GM12878 (cell line): ENCODE results near the gene GOLGA6B. TPM values are rescaled to one million over a fixed set of nuclear protein-coding genes. Genes with fewer than 3 reads are reported as not detected.

Experiments used
- ATAC-seq: fragments of 200-7000 bp; cut with Tn5 transposase; 3 replicates; pipeline ENCODE4 v1.9.1; 2020; ENCODE audit warnings: mild to moderate bottlenecking, moderate library complexity
- BruUV-seq: library from RNA; stranded (reverse); fragments of 400-500 nt; replicated peaks from 2 replicates; lab custom pipeline; 2021; lab: Mats Ljungman, UMichigan
- CTCF ChIA-PET: fragments of 300-600 bp; sonication (Branson Sonifier 250); formaldehyde crosslinking; extraction: SDS; loops from one replicate; lab custom pipeline; 2021; ENCODE audit warnings: inconsistent platforms; lab: Yijun Ruan, JAX
- POLR2A ChIA-PET: fragments of 350-600 bp; formaldehyde crosslinking; extraction: SDS; loops from one replicate; lab custom pipeline; 2021; ENCODE audit warnings: inconsistent platforms; lab: Charles Lee
- RAD21 ChIA-PET: fragments of 300-600 bp; sonication (Branson Sonifier 250); formaldehyde crosslinking; loops from one replicate; lab custom pipeline; 2023; ENCODE audit warnings: antibody characterized with exemption; ENCODE audit not compliant: unreplicated experiment; lab: Charles Lee
- SMC1A ChIA-PET: fragments of 300-600 bp; sonication (Branson Sonifier 250); formaldehyde crosslinking; loops from one replicate; lab custom pipeline; 2023; ENCODE audit not compliant: unreplicated experiment, uncharacterized antibody; lab: Charles Lee
- DNase-seq: peaks from one replicate; pipeline ENCODE4 v3.0.0-alpha.2; 2011; ENCODE audit warnings: low read depth, low spot score
- FAIRE-seq: peaks from 3 replicates; lab custom pipeline; 2011; peaks lifted over from hg19 to GRCh38; lab: Jason Lieb, UNC
- H2AFZ ChIP-seq: 2 replicates; pipeline ENCODE4 v1.6.0; 2011; ENCODE audit warnings: low read depth, low read length, control low read depth; ENCODE audit not compliant: control insufficient read depth
- H3K27ac ChIP-seq: 2 replicates; pipeline ENCODE4 v1.5.1; 2011; ENCODE audit warnings: control low read depth; ENCODE audit not compliant: control insufficient read depth, insufficient read depth
- H3K27me3 ChIP-seq, 2 experiments: replicated peaks in 1 of 2; 2 replicates each; pipeline versions ENCODE4 v1.6.0 to v1.6.1; 2011; ENCODE audit warnings: low read length in 1 of 2; ENCODE audit not compliant: control insufficient read depth in 2 of 2, insufficient read depth in 2 of 2
- H3K36me3 ChIP-seq, 2 experiments: 2 replicates each; pipeline ENCODE4 v1.5.1; 2011; ENCODE audit warnings: low read length in 1 of 2; ENCODE audit not compliant: control insufficient read depth in 2 of 2, insufficient read depth in 2 of 2
- H3K4me1 ChIP-seq: 2 replicates; pipeline ENCODE4 v1.6.1; 2011; ENCODE audit warnings: mild to moderate bottlenecking, low read length, moderate library complexity, mixed read lengths; ENCODE audit not compliant: control insufficient read depth, insufficient read depth
- H3K4me2 ChIP-seq: 2 replicates; pipeline ENCODE4 v1.6.0; 2011; ENCODE audit warnings: control low read depth; ENCODE audit not compliant: control insufficient read depth, insufficient read depth
- H3K4me3 ChIP-seq: fragments of 200-600 bp; sonication (generic); 2 replicates; pipeline ENCODE4 v1.5.1; 2016
- H3K79me2 ChIP-seq: 2 replicates; pipeline ENCODE4 v1.6.0; 2011; ENCODE audit warnings: low read length; ENCODE audit not compliant: control insufficient read depth, insufficient read depth
- H3K9ac ChIP-seq: 2 replicates; pipeline ENCODE4 v1.8.0; 2011; ENCODE audit warnings: low read length, control low read depth, mixed read lengths; ENCODE audit not compliant: control insufficient read depth, insufficient read depth
- H3K9me3 ChIP-seq: replicated peaks from 3 replicates; pipeline ENCODE4 v1.5.1; 2011; ENCODE audit warnings: mild to moderate bottlenecking, low read length; ENCODE audit not compliant: control insufficient read depth, insufficient read depth
- H4K20me1 ChIP-seq: 2 replicates; pipeline ENCODE4 v1.6.0; 2011; ENCODE audit not compliant: control insufficient read depth, insufficient read depth
- E2F8 ChIP-seq: fragments of 450-650 bp; IDR thresholded peaks from 2 replicates; pipeline ENCODE4 v1.6.1; 2018; ENCODE audit warnings: mild to moderate bottlenecking, low read depth, moderate library complexity; ENCODE audit not compliant: partially characterized antibody
- IKZF2 ChIP-seq, 2 experiments: fragments of 450-650 bp; IDR thresholded peaks; 2 replicates each; pipeline ENCODE4 v1.6.1; 2017; ENCODE audit warnings: mild to moderate bottlenecking in 2 of 2, moderate library complexity in 2 of 2
- MEF2A ChIP-seq: IDR thresholded peaks from 2 replicates; pipeline ENCODE4 v1.6.1; 2011; ENCODE audit warnings: low read depth, mild to moderate bottlenecking, low read length, moderate library complexity; ENCODE audit not compliant: insufficient read depth
- MTA2 ChIP-seq: fragments of 450-650 bp; IDR thresholded peaks from 2 replicates; pipeline ENCODE4 v1.6.1; 2016; ENCODE audit warnings: low read depth, mild to moderate bottlenecking, moderate library complexity
- PAX5 ChIP-seq: IDR thresholded peaks from 2 replicates; pipeline ENCODE4 v1.6.1; 2011; ENCODE audit warnings: low read depth, low read length, borderline replicate concordance
- REST ChIP-seq: IDR thresholded peaks from 2 replicates; pipeline ENCODE4 v1.6.1; 2012; ENCODE audit warnings: mild to moderate bottlenecking, low read depth, low read length
- RFX5 ChIP-seq: IDR thresholded peaks from 2 replicates; pipeline ENCODE4 v1.6.1; 2011; ENCODE audit warnings: low read depth, low read length, improper control_type of control experiment
- SREBF2 ChIP-seq: IDR thresholded peaks from 2 replicates; pipeline ENCODE4 v1.6.1; 2012; ENCODE audit warnings: mild to moderate bottlenecking, low read length
- WGBS: methylation state at CpG from one replicate; pipeline ENCODE4 v1.1.6; 2016; ENCODE audit warnings: low lambda C conversion rate; ENCODE audit not compliant: insufficient replicate concordance, insufficient coverage; ENCODE audit errors: missing lambda C conversion rate; 5-methylcytosine and 5-hydroxymethylcytosine counted together
- in situ Hi-C: fragments of 300-500 bp; cut with MboI; formaldehyde crosslinking; loops from 9 replicates; pipeline ENCODE4 v1.14.3; 2018; ENCODE audit warnings: mixed read lengths
- intact Hi-C: fragments of 100-400 bp; cut with micrococcal nuclease; formaldehyde crosslinking; loops from one replicate; pipeline ENCODE4 v1.14.2; 2022; ENCODE audit not compliant: unreplicated experiment
- polyA plus RNA-seq, 11 experiments: library from polyadenylated mRNA; depleted of rRNA in 4 of 11; unstranded in 6 of 11; stranded (reverse) in 5 of 11; fragments of >200 nt; fragmentation: Nextera tagmentation in 4 of 11; fragmentation: Illumina TruSeq in 1 of 11; extraction: Ambion mirVana in 4 of 11; extraction: Trizol in 1 of 11; gene quantifications; 1 replicate in 1 of 11; 2 replicates in 10 of 11; pipeline versions ENCODE4 v1.2.1 to v1.2.3, GENCODE V29; 2011 to 2016; ENCODE audit warnings: inconsistent platforms in 2 of 11, missing spikeins in 2 of 11, low read depth in 1 of 11
- total RNA-seq, 4 experiments: library from RNA; depleted of rRNA in 3 of 4; stranded (reverse); fragments of >200 nt in 3 of 4; fragmentation: Illumina TruSeq in 1 of 4; extraction: Trizol in 1 of 4; gene quantifications; 2 replicates each; pipeline versions ENCODE4 v1.2.1 to v1.2.3, GENCODE V29; 2013 to 2021

GOLGA6B gene
- total and polyA plus RNA-seq, 10 of the 15 experiments (the other 5 are each of a cell fraction or from before 2014, with no cell fraction given), result not detected

GRCh38 chr15:72690938-72691337 lies 36.4 kb downstream of the GOLGA6B start:
- ChIA-PET RAD21 (no interaction called here), CTCF (interaction anchor here (1.4 kb wide), 1 partner anchor 17 kb away, joined by 3 read pairs; no protein-coding TSS in a partner anchor), SMC1A (no interaction called here), POLR2A (no interaction called here)
- ATAC-seq (no peak), DNase-seq (no peak)
- no peak overlapping the region for H3K9ac ChIP-seq
- no peaks in the 10 kb centered on the region for H3K4me1 ChIP-seq
- no peaks in the 10 kb centered on the region for H4K20me1 ChIP-seq
- no peaks in the 10 kb centered on the region for H3K36me3 ChIP-seq
- no peak overlapping the region for H2AFZ ChIP-seq
- H3K9me3 ChIP-seq, result no peaks in the 10 kb centered on the region
- in situ Hi-C loops, result no loop called here
- no peak overlapping the region for H3K27ac ChIP-seq
- BruUV-seq, result no TSS peak
- 30% methylated on average over 5 of the region's 5 CpGs for WGBS
- no peak overlapping the region for H3K4me2 ChIP-seq
- TF ChIP-seq E2F8 (no peak), PAX5 (peak; percentile 60; the same call in 1 of the 2 replicates)
- TF ChIP-seq, all 136 proteins: peak for 1
- intact Hi-C loops, result no loop called here
- Histone ChIP-seq H3K79me2 (no peaks in the 10 kb centered on the region), H3K4me3 (no peak overlapping the region), H3K27me3 (no peaks in the 10 kb centered on the region)
- no peak for FAIRE-seq

GRCh38 chr15:72698938-72699337 lies 44.4 kb downstream of the GOLGA6B start:
- POLR2A ChIA-PET, result no interaction called here
- intact Hi-C loops, result no loop called here
- DNase-seq, result no peak
- Histone ChIP-seq H3K36me3 (no peaks in the 10 kb centered on the region), H3K79me2 (no peaks in the 10 kb centered on the region), H3K4me1 (no peaks in the 10 kb centered on the region), H3K27me3 (no peaks in the 10 kb centered on the region), H3K9me3 (no peaks in the 10 kb centered on the region), H2AFZ (no peak overlapping the region), H3K4me3 (no peak overlapping the region), H3K4me2 (no peak overlapping the region), H3K27ac (no peak overlapping the region), H3K9ac (no peak overlapping the region), H4K20me1 (no peaks in the 10 kb centered on the region)
- FAIRE-seq, result no peak
- TF ChIP-seq IKZF2 (IDR thresholded peaks at IDR 0.05) (no peak), REST (no peak), RFX5 (no peak), MEF2A (no peak), SREBF2 (no peak), MTA2 (no peak)
- SMC1A ChIA-PET, result no interaction called here
- RAD21 ChIA-PET, result no interaction called here
- in situ Hi-C loops, result no loop called here
- 82% methylated on average over 5 of the region's 5 CpGs for WGBS
- CTCF ChIA-PET, result no interaction called here
- no peak for ATAC-seq
- BruUV-seq, result no TSS peak
